Esophagus squamous epithelium (tissue), 4 donors: ENCODE measurements around the gene OIT3.

ENCODE experiments used
- POLR2A ChIP-seq, 4 donors: fragments of 450-650 bp; IDR thresholded peaks; one replicate each; pipeline ENCODE4 v1.6.1; 2017; ENCODE audit warnings: antibody characterized with exemption in 4 of 4, mild to moderate bottlenecking in 4 of 4, moderate library complexity in 3 of 4
- TF ChIP-seq, protein P1 (sequence below), 6 experiments: fragments of 450-650 bp in 4 of 6; fragments of 200-600 bp in 2 of 6; sonication (generic) in 2 of 6; IDR thresholded peaks; one replicate each; pipeline ENCODE4 v1.5.1; 2016 to 2019; ENCODE audit warnings: antibody characterized with exemption in 6 of 6, mild to moderate bottlenecking in 4 of 6, moderate library complexity in 4 of 6

GRCh38 chr10:72852508-72852907 is 41.0 kb upstream of the OIT3 start:
- TF ChIP-seq, protein P1, sequence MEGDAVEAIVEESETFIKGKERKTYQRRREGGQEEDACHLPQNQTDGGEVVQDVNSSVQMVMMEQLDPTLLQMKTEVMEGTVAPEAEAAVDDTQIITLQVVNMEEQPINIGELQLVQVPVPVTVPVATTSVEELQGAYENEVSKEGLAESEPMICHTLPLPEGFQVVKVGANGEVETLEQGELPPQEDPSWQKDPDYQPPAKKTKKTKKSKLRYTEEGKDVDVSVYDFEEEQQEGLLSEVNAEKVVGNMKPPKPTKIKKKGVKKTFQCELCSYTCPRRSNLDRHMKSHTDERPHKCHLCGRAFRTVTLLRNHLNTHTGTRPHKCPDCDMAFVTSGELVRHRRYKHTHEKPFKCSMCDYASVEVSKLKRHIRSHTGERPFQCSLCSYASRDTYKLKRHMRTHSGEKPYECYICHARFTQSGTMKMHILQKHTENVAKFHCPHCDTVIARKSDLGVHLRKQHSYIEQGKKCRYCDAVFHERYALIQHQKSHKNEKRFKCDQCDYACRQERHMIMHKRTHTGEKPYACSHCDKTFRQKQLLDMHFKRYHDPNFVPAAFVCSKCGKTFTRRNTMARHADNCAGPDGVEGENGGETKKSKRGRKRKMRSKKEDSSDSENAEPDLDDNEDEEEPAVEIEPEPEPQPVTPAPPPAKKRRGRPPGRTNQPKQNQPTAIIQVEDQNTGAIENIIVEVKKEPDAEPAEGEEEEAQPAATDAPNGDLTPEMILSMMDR (IDR thresholded peaks at IDR 0.05): no peak
- TF ChIP-seq POLR2A (IDR thresholded peaks at IDR 0.05): no peak
